GM12873 (cell line): Measurements from ENCODE around the gene PGLYRP3.

ENCODE experiments used
- TF ChIP-seq, protein P1 (sequence below): IDR thresholded peaks from 2 replicates; pipeline ENCODE4 v1.5.1; 2012; ENCODE audit warnings: low read depth, mild to moderate bottlenecking, moderate library complexity, low read length, control low read depth; ENCODE audit not compliant: insufficient read depth; ENCODE audit errors: missing control alignments

Gene PGLYRP3

GRCh38 chr1:153261281-153262069 is 51.3 kb downstream of the PGLYRP3 start:
- TF ChIP-seq, protein P1, sequence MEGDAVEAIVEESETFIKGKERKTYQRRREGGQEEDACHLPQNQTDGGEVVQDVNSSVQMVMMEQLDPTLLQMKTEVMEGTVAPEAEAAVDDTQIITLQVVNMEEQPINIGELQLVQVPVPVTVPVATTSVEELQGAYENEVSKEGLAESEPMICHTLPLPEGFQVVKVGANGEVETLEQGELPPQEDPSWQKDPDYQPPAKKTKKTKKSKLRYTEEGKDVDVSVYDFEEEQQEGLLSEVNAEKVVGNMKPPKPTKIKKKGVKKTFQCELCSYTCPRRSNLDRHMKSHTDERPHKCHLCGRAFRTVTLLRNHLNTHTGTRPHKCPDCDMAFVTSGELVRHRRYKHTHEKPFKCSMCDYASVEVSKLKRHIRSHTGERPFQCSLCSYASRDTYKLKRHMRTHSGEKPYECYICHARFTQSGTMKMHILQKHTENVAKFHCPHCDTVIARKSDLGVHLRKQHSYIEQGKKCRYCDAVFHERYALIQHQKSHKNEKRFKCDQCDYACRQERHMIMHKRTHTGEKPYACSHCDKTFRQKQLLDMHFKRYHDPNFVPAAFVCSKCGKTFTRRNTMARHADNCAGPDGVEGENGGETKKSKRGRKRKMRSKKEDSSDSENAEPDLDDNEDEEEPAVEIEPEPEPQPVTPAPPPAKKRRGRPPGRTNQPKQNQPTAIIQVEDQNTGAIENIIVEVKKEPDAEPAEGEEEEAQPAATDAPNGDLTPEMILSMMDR, result no peak

DNA sequence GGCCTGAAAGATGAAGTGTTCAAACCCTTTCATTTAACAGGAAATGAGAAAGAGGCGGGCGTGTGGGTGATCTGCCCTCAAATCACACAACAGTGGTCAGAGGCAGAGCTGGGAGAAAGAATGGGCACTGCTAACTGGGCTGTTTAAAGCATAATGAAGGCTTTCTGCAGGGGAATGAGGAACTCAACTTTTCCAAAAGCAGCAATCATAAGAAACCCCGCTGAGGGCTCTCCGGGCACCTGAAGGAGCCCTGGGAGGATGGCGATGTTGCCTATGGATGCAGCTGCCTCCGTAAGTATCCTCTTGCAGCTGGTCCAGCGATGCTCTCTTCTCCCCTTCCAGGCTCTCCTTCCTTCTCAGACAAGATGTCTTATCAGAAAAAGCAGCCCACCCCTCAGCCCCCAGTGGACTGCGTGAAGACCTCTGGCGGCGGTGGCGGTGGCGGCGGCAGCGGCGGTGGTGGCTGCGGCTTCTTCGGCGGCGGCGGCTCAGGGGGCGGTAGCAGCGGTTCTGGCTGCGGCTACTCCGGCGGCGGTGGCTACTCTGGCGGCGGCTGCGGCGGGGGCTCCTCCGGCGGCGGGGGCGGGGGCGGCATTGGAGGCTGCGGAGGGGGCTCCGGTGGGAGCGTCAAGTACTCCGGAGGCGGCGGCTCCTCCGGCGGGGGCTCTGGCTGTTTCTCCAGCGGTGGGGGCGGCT is 52.0 kb downstream of the PGLYRP3 start:
- TF ChIP-seq, protein P1, result no peak

GRCh38 chr1:153259387-153259786 is 53.4 kb downstream of the PGLYRP3 start, which contains the start of gene LORICRIN:
Gene LORICRIN, plus strand, starts transcription at chr1:153259687. Its CDS starts 1,263 bp downstream, at chr1:153260950.
- TF ChIP-seq, protein P1, result no peak

- TF ChIP-seq, protein P1, result no peak
Observed at GRCh38 chr1:153253693-153254092, 59.1 kb downstream of the PGLYRP3 start.

DNA sequence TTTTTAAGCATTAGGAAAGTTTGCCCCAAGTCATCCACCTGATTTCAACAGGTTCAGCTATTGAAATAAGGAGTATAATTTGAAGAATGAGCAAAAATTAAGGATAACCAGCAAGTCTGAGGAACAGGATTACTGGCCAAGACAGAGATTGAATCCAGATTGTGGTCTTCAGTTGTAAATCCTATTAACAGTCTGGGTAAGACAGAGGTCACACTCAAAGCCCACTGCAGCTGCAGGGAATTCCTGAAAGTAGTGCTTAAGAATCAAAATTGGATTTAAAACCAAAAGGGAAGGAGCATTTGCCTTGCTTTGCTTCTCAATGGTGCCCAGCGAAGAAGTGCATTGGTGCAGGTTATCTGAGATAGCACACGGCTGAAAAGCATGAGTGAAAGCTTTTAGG is 59.7 kb downstream of the PGLYRP3 start:
- TF ChIP-seq, protein P1, result no peak

- TF ChIP-seq, protein P1, result no peak
Observed at GRCh38 chr1:153251988-153252387, 60.8 kb downstream of the PGLYRP3 start.

GRCh38 chr1:153251562-153251961 is 61.2 kb downstream of the PGLYRP3 start:
- TF ChIP-seq, protein P1, result no peak
